K562 (cell line): ENCODE results near the gene KIF5C. TPM values are rescaled to one million over a fixed set of nuclear protein-coding genes. Genes with fewer than 3 reads are reported as not detected.

Experiments used
- ATAC-seq: fragments of 200-7000 bp; cut with Tn5 transposase; 3 replicates; pipeline ENCODE4 v1.9.1; 2020; ENCODE audit warnings: moderate library complexity
- BruUV-seq: library from RNA; stranded (reverse); fragments of 400-500 nt; replicated peaks from 2 replicates; lab custom pipeline; 2021; lab: Mats Ljungman, UMichigan
- CTCF ChIA-PET: fragments of 300-600 bp; formaldehyde crosslinking; extraction: SDS; loops from one replicate; lab custom pipeline; 2021; ENCODE audit warnings: low intra/inter-chr PET ratio; lab: Yijun Ruan, JAX
- POLR2A ChIA-PET: fragments of 300-600, 350-650 bp; sonication (Branson Sonifier 250); formaldehyde crosslinking; extraction: SDS; loops from one replicate; lab custom pipeline; 2021; ENCODE audit warnings: antibody characterized with exemption, inconsistent platforms; lab: Yijun Ruan, JAX
- DNase-seq, 4 experiments: peaks; one replicate each; pipeline versions ENCODE4 v3.0.0 to v3.0.0-alpha.2; 2011 to 2018; ENCODE audit warnings: low spot score in 3 of 4, mixed read lengths in 3 of 4; ENCODE audit errors: extremely low read depth in 1 of 4
- FAIRE-seq: peaks from 2 replicates; lab custom pipeline; 2011; peaks lifted over from hg19 to GRCh38; lab: Jason Lieb, UNC
- H2AFZ ChIP-seq: 2 replicates; pipeline ENCODE4 v1.6.0; 2011; ENCODE audit warnings: low read depth, low read length, control low read depth, inconsistent platforms
- H3K27ac ChIP-seq: fragments of 200-600 bp; 3 replicates; pipeline ENCODE4 v1.8.0; 2011; ENCODE audit warnings: low read depth, mild to moderate bottlenecking, control low read depth, inconsistent platforms, low read length, moderate library complexity, mixed read lengths; ENCODE audit errors: extremely low read depth
- H3K27me3 ChIP-seq, 2 experiments: fragments of 300-600 bp in 1 of 2; 2 replicates in 1 of 2; 3 replicates in 1 of 2; pipeline versions ENCODE4 v1.6.0 to v1.8.0; 2011; ENCODE audit warnings: inconsistent platforms in 2 of 2, low read length in 2 of 2, mild to moderate bottlenecking in 1 of 2, mixed read lengths in 1 of 2, moderate library complexity in 1 of 2; ENCODE audit not compliant: control insufficient read depth in 2 of 2, insufficient read depth in 2 of 2
- H3K36me3 ChIP-seq: fragments of 300-600 bp; 3 replicates; pipeline ENCODE4 v1.8.0; 2011; ENCODE audit warnings: mild to moderate bottlenecking, low read length, inconsistent platforms; ENCODE audit not compliant: control insufficient read depth, insufficient read depth
- H3K4me1 ChIP-seq, 2 experiments: fragments of 200-600 bp in 1 of 2; replicated peaks in 1 of 2; 2 replicates in 1 of 2; 3 replicates in 1 of 2; pipeline versions ENCODE4 v1.5.1 to v1.8.0; 2011; ENCODE audit warnings: inconsistent platforms in 2 of 2, low read length in 2 of 2, mild to moderate bottlenecking in 1 of 2, mixed read lengths in 1 of 2, moderate library complexity in 1 of 2; ENCODE audit not compliant: control insufficient read depth in 2 of 2, insufficient read depth in 2 of 2
- H3K4me2 ChIP-seq: 2 replicates; pipeline ENCODE4 v1.6.1; 2011; ENCODE audit warnings: low read length, control low read depth, inconsistent platforms, mixed read lengths; ENCODE audit not compliant: insufficient read depth
- H3K4me3 ChIP-seq: fragments of 200-600 bp; sonication (generic), shearing (Covaris generic); 2 replicates; pipeline ENCODE4 v1.5.1; 2016; ENCODE audit warnings: control low read depth, inconsistent platforms
- H3K79me2 ChIP-seq: fragments of 200-600 bp; 3 replicates; pipeline ENCODE4 v1.8.0; 2011; ENCODE audit warnings: low read length, inconsistent platforms; ENCODE audit not compliant: control insufficient read depth, insufficient read depth
- H3K9ac ChIP-seq, 2 experiments: 2 replicates each; pipeline versions ENCODE4 v1.6.0 to v1.6.1; 2011; ENCODE audit warnings: low read depth in 2 of 2, low read length in 2 of 2, control low read depth in 1 of 2, inconsistent platforms in 1 of 2, mild to moderate bottlenecking in 1 of 2, mixed read lengths in 1 of 2; ENCODE audit not compliant: insufficient read depth in 1 of 2
- H3K9me1 ChIP-seq: one replicate; pipeline ENCODE4 v1.6.0; 2011; ENCODE audit warnings: inconsistent platforms, mild to moderate bottlenecking, low read length, moderate library complexity; ENCODE audit not compliant: control insufficient read depth, insufficient read depth
- H3K9me3 ChIP-seq: replicated peaks from 2 replicates; pipeline ENCODE4 v1.5.1; 2011; ENCODE audit warnings: low read depth, low read length, inconsistent platforms; ENCODE audit not compliant: control insufficient read depth, insufficient read depth
- H4K20me1 ChIP-seq: replicated peaks from 2 replicates; pipeline ENCODE4 v1.6.1; 2011; ENCODE audit warnings: low read length, inconsistent platforms, mixed read lengths; ENCODE audit not compliant: control insufficient read depth, insufficient read depth
- CXXC5 ChIP-seq: fragments of 250-450 bp; sonication (Bioruptor Pico); IDR thresholded peaks from 2 replicates; pipeline ENCODE4 v1.8.0; 2022; ENCODE audit warnings: inconsistent platforms, mild to moderate bottlenecking, moderate library complexity
- HDAC3 ChIP-seq: fragments of 450-650 bp; IDR thresholded peaks from 2 replicates; pipeline ENCODE4 v1.6.1; 2018; ENCODE audit warnings: borderline replicate concordance, mild to moderate bottlenecking, moderate library complexity; ENCODE audit not compliant: partially characterized antibody
- HEY1 ChIP-seq: fragments of 250-450 bp; sonication (Bioruptor Pico); IDR thresholded peaks from 2 replicates; pipeline ENCODE4 v1.5.0; 2020; ENCODE audit warnings: mild to moderate bottlenecking, moderate library complexity, borderline replicate concordance
- ILF3 ChIP-seq: fragments of 450-650 bp; IDR thresholded peaks from 2 replicates; pipeline ENCODE4 v1.6.1; 2018; ENCODE audit warnings: antibody characterized with exemption, mild to moderate bottlenecking, moderate library complexity, borderline replicate concordance
- RBFOX2 ChIP-seq: fragments of 200-400 bp; formaldehyde crosslinking; IDR thresholded peaks from 2 replicates; pipeline ENCODE4 v1.6.1; 2017; ENCODE audit warnings: low read depth, mild to moderate bottlenecking, low read length, moderate library complexity
- THRAP3 ChIP-seq: fragments of 450-650 bp; IDR thresholded peaks from 2 replicates; pipeline ENCODE4 v1.6.1; 2016; ENCODE audit warnings: mild to moderate bottlenecking, inconsistent platforms, borderline replicate concordance
- ZBTB8A ChIP-seq: fragments of 450-650 bp; IDR thresholded peaks from 2 replicates; pipeline ENCODE4 v1.6.1; 2018; ENCODE audit warnings: mild to moderate bottlenecking, moderate library complexity; ENCODE audit not compliant: partially characterized antibody
- ZNF644 ChIP-seq: fragments of 200-800 bp; sonication (Bioruptor generic); IDR thresholded peaks from 2 replicates; pipeline ENCODE4 v1.6.1; 2016; ENCODE audit warnings: low read depth, missing genetic modification characterization, missing compliant biosample characterization
- WGBS: fragments of 100-300 bp; shearing (Covaris generic); methylation state at CpG from one replicate; pipeline ENCODE4 v1.1.6; 2016; ENCODE audit warnings: low coverage, mixed read lengths; ENCODE audit not compliant: insufficient coverage; ENCODE audit errors: missing lambda C conversion rate; 5-methylcytosine and 5-hydroxymethylcytosine counted together
- in situ Hi-C: fragments of 300-500 bp; cut with MboI; formaldehyde crosslinking; loops from 4 replicates; pipeline ENCODE4 v1.15.0; 2018; ENCODE audit warnings: inconsistent platforms, mixed read lengths
- intact Hi-C: fragments of 100-400 bp; cut with micrococcal nuclease; formaldehyde crosslinking; loops from 2 replicates; pipeline ENCODE4 v1.14.2; 2022
- polyA plus RNA-seq, 8 experiments: library from polyadenylated mRNA; depleted of rRNA in 4 of 8; stranded (reverse) in 5 of 8; unstranded in 3 of 8; fragments of >200 nt; fragmentation: Nextera tagmentation in 2 of 8; fragmentation: Illumina TruSeq in 1 of 8; extraction: Ambion mirVana in 2 of 8; extraction: Trizol in 1 of 8; gene quantifications; 2 replicates each; pipeline versions ENCODE4 v1.2.1 to v1.2.3, GENCODE V29; 2011 to 2014; ENCODE audit warnings: inconsistent platforms in 1 of 8, missing spikeins in 1 of 8
- total RNA-seq, 7 experiments: library from RNA; depleted of rRNA in 6 of 7; stranded (reverse); fragments of >200 nt in 6 of 7; fragmentation: Illumina TruSeq in 2 of 7; extraction: Trizol in 2 of 7; gene quantifications; 2 replicates each; pipeline versions ENCODE4 v1.2.1 to v1.2.3, GENCODE V29; 2011 to 2021; ENCODE audit warnings: low replicate concordance in 1 of 7
- TF ChIP-seq, protein P1 (sequence below): sonication (generic); formaldehyde crosslinking; IDR thresholded peaks from 2 replicates; pipeline ENCODE4 v1.8.0; 2022; ENCODE audit warnings: mild to moderate bottlenecking, low read depth, missing genetic modification reagents
- TF ChIP-seq, protein P2 (sequence below): fragments of 450-650 bp; formaldehyde crosslinking; IDR thresholded peaks from 2 replicates; pipeline ENCODE4 v1.4.0; 2022; ENCODE audit warnings: missing genetic modification characterization

The KIF5C gene
- total and polyA plus RNA-seq, 9 of the 15 experiments (the other 6 are each of a cell fraction or from before 2014, with no cell fraction given), result 0.01 to 0.09 (median 0.01) TPM; not detected in 6

DNA sequence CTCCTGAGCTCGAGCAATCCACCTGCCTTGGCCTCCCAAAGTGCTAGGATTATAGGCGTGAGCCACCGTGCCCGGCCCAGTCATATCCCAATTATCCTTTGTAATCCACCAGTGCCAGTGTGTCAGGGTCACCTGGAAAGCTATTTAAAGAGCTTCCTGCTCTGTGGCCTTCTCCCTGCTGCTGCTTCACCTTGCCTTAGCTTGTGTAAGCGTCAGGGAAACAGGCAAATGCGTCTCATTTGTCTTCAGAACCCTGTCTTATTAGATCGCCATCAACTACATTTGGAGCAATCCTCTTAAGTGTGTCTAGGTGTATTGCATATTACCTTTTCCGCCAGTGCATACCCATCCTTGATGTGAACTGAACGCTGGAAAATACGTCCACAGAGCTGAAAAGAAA, 10.2 kb downstream of the KIF5C start:
- no TSS peak for BruUV-seq
- intact Hi-C loops, result no loop called here
- no peak overlapping the region for H3K4me2 ChIP-seq

GRCh38 chr2:148885988-148886387, 11.0 kb downstream of the KIF5C start:
- Histone ChIP-seq H3K4me3 (no peak overlapping the region), H3K36me3 (no peaks in the 10 kb centered on the region), H3K4me2 (no peak overlapping the region), H3K9me1 (no peaks in the 10 kb centered on the region), H2AFZ (no peak overlapping the region), H3K4me1 (peaks cover 0 to 6% of the 10 kb centered on the region in 2 experiments; a peak in 2 of 5 replicates), H3K9me3 (no peaks in the 10 kb centered on the region), H3K79me2 (no peaks in the 10 kb centered on the region), H4K20me1 (no peaks in the 10 kb centered on the region), H3K9ac (no peak overlapping the region), H3K27me3 (peaks cover 13 to 23% of the 10 kb centered on the region in 2 experiments), H3K27ac (no peak overlapping the region)
- CTCF ChIA-PET, result no interaction called here
- ATAC-seq (no peak), DNase-seq (no peak), FAIRE-seq (no peak)
- POLR2A ChIA-PET, result interaction anchor here (1.0 kb wide), 1 partner anchor 119 kb away, joined by 3 read pairs; no protein-coding TSS in a partner anchor
- TF ChIP-seq CXXC5 (CRISPR knock-in tag) (no peak), HDAC3 (no peak), HEY1 (CRISPR knock-in tag) (no peak), RBFOX2 (no peak)
- TF ChIP-seq, protein P1, sequence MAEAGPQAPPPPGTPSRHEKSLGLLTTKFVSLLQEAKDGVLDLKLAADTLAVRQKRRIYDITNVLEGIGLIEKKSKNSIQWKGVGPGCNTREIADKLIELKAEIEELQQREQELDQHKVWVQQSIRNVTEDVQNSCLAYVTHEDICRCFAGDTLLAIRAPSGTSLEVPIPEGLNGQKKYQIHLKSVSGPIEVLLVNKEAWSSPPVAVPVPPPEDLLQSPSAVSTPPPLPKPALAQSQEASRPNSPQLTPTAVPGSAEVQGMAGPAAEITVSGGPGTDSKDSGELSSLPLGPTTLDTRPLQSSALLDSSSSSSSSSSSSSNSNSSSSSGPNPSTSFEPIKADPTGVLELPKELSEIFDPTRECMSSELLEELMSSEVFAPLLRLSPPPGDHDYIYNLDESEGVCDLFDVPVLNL (CRISPR knock-in tag), result no peak
- TF ChIP-seq, protein P2, sequence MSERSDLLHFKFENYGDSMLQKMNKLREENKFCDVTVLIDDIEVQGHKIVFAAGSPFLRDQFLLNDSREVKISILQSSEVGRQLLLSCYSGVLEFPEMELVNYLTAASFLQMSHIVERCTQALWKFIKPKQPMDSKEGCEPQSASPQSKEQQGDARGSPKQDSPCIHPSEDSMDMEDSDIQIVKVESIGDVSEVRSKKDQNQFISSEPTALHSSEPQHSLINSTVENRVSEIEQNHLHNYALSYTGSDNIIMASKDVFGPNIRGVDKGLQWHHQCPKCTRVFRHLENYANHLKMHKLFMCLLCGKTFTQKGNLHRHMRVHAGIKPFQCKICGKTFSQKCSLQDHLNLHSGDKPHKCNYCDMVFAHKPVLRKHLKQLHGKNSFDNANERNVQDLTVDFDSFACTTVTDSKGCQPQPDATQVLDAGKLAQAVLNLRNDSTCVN (CRISPR knock-in tag), result no peak
- WGBS, result 0% methylated on average over 3 of the region's 3 CpGs
- in situ Hi-C loops, result no loop called here
- intact Hi-C loops, result no loop called here
- no TSS peak for BruUV-seq

More for the DNA sequence above, 10.2 kb downstream of the KIF5C start:
- FAIRE-seq (no peak), ATAC-seq (no peak), DNase-seq (no peak)
- Histone ChIP-seq H3K36me3 (no peaks in the 10 kb centered on the region), H3K27me3 (peaks cover 13 to 23% of the 10 kb centered on the region in 2 experiments), H3K9ac (no peak overlapping the region), H4K20me1 (no peaks in the 10 kb centered on the region), H3K4me1 (peaks cover 0 to 6% of the 10 kb centered on the region in 2 experiments; a peak in 2 of 5 replicates), H2AFZ (no peak overlapping the region), H3K79me2 (no peaks in the 10 kb centered on the region), H3K4me3 (no peak overlapping the region), H3K9me3 (no peaks in the 10 kb centered on the region), H3K27ac (no peak overlapping the region), H3K9me1 (no peaks in the 10 kb centered on the region)
- WGBS, result 0% methylated on average over 10 of the region's 10 CpGs
- ChIA-PET POLR2A (interaction anchor here (0.6 to 1.0 kb wide), 2 partner anchors 30 to 118 kb away, joined by 3 to 4 read pairs; no protein-coding TSS in a partner anchor), CTCF (no interaction called here)
- TF ChIP-seq ZNF644 (no peak), ILF3 (no peak), ZBTB8A (no peak), THRAP3 (no peak)
- in situ Hi-C loops, result no loop called here
